Measurements from ENCODE around the gene FRMD4A.
"Not testable (repeated sequence)": the region's sequence is repeated elsewhere in the genome, so short reads cannot be mapped to it uniquely, and the experiment has no call there.

FRMD4A gene

GRCh38 chr10:14056610-14057332 lies 274.0 kb downstream of the FRMD4A start:
- no peak for DNase-seq (ENCODE audit: low read depth)

- no peak for DNase-seq (ENCODE audit: low read depth)
Measured at GRCh38 chr10:14052931-14053330, 277.8 kb downstream of the FRMD4A start.

- DNase-seq (ENCODE audit: low read depth) = no peak
Measured at GRCh38 chr10:14050598-14050997, 280.1 kb downstream of the FRMD4A start.

- no peak for DNase-seq (ENCODE audit: low read depth)
Measured at GRCh38 chr10:14048930-14049613, 281.7 kb downstream of the FRMD4A start.

GRCh38 chr10:14047431-14047830 lies 283.3 kb downstream of the FRMD4A start:
- no peak for DNase-seq (ENCODE audit: low read depth)

- DNase-seq (ENCODE audit: low read depth) = not testable (repeated sequence)
Measured at GRCh38 chr10:14042051-14042450, 288.7 kb downstream of the FRMD4A start.

- no peak for DNase-seq (ENCODE audit: low read depth)
Measured at GRCh38 chr10:14040787-14041631, 289.7 kb downstream of the FRMD4A start.

- no peak for DNase-seq (ENCODE audit: low read depth)
Measured at GRCh38 chr10:14039968-14040668, 290.6 kb downstream of the FRMD4A start.

GRCh38 chr10:14036233-14036632 lies 294.5 kb downstream of the FRMD4A start:
- DNase-seq (ENCODE audit: low read depth) = no peak

- no peak for DNase-seq (ENCODE audit: low read depth)
Measured at GRCh38 chr10:14035506-14035905, 295.2 kb downstream of the FRMD4A start.

GRCh38 chr10:14032406-14032998 lies 298.2 kb downstream of the FRMD4A start:
- DNase-seq (ENCODE audit: low read depth) = peak; percentile 15

- no peak for DNase-seq (ENCODE audit: low read depth)
Measured at GRCh38 chr10:14026325-14026724, 304.4 kb downstream of the FRMD4A start.

- DNase-seq (ENCODE audit: low read depth) = no peak
Measured at GRCh38 chr10:14025283-14026189, 305.2 kb downstream of the FRMD4A start.

GRCh38 chr10:14024329-14025202 lies 306.2 kb downstream of the FRMD4A start:
- no peak for DNase-seq (ENCODE audit: low read depth)

GRCh38 chr10:14023673-14024328 lies 306.9 kb downstream of the FRMD4A start:
- no peak for DNase-seq (ENCODE audit: low read depth)

- DNase-seq (ENCODE audit: low read depth) = no peak
Measured at GRCh38 chr10:14022954-14023672, 307.6 kb downstream of the FRMD4A start.

GRCh38 chr10:14022052-14022451 lies 308.7 kb downstream of the FRMD4A start:
- no peak for DNase-seq (ENCODE audit: low read depth)

- DNase-seq (ENCODE audit: low read depth) = no peak
Measured at GRCh38 chr10:14020037-14020664, 310.6 kb downstream of the FRMD4A start.

Measured in CMK (cell line).